Right lobe of liver (tissue), 6 donors: Measurements from ENCODE around the gene ATF2. TPM values are rescaled to one million over a fixed set of nuclear protein-coding genes. Genes with fewer than 3 reads are reported as not detected.

Experiments
- ATAC-seq, 4 donors: fragments of 200-7000 bp; cut with Tn5 transposase; one replicate each; pipeline ENCODE4 v1.9.1; 2020; ENCODE audit warnings: mild to moderate bottlenecking in 4 of 4, moderate library complexity in 4 of 4
- DNase-seq, 3 donors: peaks; one replicate each; pipeline ENCODE4 v3.0.0-alpha.2; 2020
- H3K27ac ChIP-seq, 3 donors: fragments of 200-600 bp; one replicate each; pipeline ENCODE4 v1.8.0; 2022
- H3K27me3 ChIP-seq, 2 donors: fragments of 200-600 bp; one replicate each; pipeline ENCODE4 v1.8.0; 2022
- H3K36me3 ChIP-seq, 4 donors: fragments of 200-600 bp; sonication (generic) in 1 of 4; one replicate each; pipeline versions ENCODE4 v1.5.1 to v1.8.0; 2017 to 2022; ENCODE audit warnings: control low read depth in 1 of 4
- H3K4me1 ChIP-seq, 4 donors: fragments of 200-600 bp; sonication (generic) in 1 of 4; one replicate each; pipeline versions ENCODE4 v1.5.1 to v1.8.0; 2017 to 2022; ENCODE audit warnings: control low read depth in 1 of 4
- H3K4me3 ChIP-seq, 3 donors: fragments of 200-600 bp; one replicate each; pipeline ENCODE4 v1.8.0; 2022
- H3K9me3 ChIP-seq, 4 donors: fragments of 200-600 bp; sonication (generic) in 1 of 4; one replicate each; pipeline versions ENCODE4 v1.5.1 to v1.8.0; 2017 to 2022; ENCODE audit warnings: control low read depth in 1 of 4
- POLR2A ChIP-seq: fragments of 450-650 bp; IDR thresholded peaks from one replicate; pipeline ENCODE4 v1.6.1; 2017; ENCODE audit warnings: antibody characterized with exemption, mild to moderate bottlenecking
- whole genome bisulfite sequencing: methylation state at CpG from one replicate; pipeline ENCODE4 v1.1.6; 2018; ENCODE audit warnings: low coverage, low lambda C conversion rate; ENCODE audit not compliant: insufficient coverage; ENCODE audit errors: missing lambda C conversion rate; 5-methylcytosine and 5-hydroxymethylcytosine counted together
- intact Hi-C, 2 donors: fragments of 100-400 bp; cut with DNase I; formaldehyde crosslinking; loops; one replicate each; pipeline versions ENCODE4 v1.11.2 to v1.14.1; 2022
- long read RNA-seq: library from polyadenylated mRNA; unstranded; transcript quantifications from one replicate; pipeline ENCODE4 v2.0.0, GENCODE V29; 2019
- total RNA-seq, 6 experiments: library from RNA; depleted of rRNA in 2 of 6; stranded (reverse); fragments of >200 nt in 2 of 6; fragmentation: NEBNext Ultra II Directional in 3 of 6; extraction: Animal tissue kit (Norgen Biotek cat#: 25700) in 3 of 6; gene quantifications; one replicate each; pipeline versions ENCODE4 v1.1.0 to v1.2.4, GENCODE V29; 2016 to 2023
- TF ChIP-seq, protein P1 (sequence below), 4 donors: fragments of 200-600 bp in 3 of 4; fragments of 450-650 bp in 1 of 4; IDR thresholded peaks; one replicate each; pipeline versions ENCODE4 v1.5.1 to v1.8.0; 2016 to 2022; ENCODE audit warnings: antibody characterized with exemption in 4 of 4, mild to moderate bottlenecking in 2 of 4
- donor health status: DM: no; HTN: yes; CAD: no.
- donor health status: DM: no; HTN: no; CAD: no.
- donor health status: DM: no; HTN: no; CAD: no.
- donor health status: DM: no; HTN: yes; CAD: no.
- donor health status: DM: no; HTN: yes; CAD: no.

The ATF2 gene, protein sequence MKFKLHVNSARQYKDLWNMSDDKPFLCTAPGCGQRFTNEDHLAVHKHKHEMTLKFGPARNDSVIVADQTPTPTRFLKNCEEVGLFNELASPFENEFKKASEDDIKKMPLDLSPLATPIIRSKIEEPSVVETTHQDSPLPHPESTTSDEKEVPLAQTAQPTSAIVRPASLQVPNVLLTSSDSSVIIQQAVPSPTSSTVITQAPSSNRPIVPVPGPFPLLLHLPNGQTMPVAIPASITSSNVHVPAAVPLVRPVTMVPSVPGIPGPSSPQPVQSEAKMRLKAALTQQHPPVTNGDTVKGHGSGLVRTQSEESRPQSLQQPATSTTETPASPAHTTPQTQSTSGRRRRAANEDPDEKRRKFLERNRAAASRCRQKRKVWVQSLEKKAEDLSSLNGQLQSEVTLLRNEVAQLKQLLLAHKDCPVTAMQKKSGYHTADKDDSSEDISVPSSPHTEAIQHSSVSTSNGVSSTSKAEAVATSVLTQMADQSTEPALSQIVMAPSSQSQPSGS
- total RNA-seq = 10 to 100 TPM; 24.0 to 36.3 (median 27.4) TPM
- long read RNA-seq, partial matches to known transcripts = 2 of 4 reads
- long read RNA-seq, other reads (novel, unspliced or antisense) = 2 of 4 reads

DNA sequence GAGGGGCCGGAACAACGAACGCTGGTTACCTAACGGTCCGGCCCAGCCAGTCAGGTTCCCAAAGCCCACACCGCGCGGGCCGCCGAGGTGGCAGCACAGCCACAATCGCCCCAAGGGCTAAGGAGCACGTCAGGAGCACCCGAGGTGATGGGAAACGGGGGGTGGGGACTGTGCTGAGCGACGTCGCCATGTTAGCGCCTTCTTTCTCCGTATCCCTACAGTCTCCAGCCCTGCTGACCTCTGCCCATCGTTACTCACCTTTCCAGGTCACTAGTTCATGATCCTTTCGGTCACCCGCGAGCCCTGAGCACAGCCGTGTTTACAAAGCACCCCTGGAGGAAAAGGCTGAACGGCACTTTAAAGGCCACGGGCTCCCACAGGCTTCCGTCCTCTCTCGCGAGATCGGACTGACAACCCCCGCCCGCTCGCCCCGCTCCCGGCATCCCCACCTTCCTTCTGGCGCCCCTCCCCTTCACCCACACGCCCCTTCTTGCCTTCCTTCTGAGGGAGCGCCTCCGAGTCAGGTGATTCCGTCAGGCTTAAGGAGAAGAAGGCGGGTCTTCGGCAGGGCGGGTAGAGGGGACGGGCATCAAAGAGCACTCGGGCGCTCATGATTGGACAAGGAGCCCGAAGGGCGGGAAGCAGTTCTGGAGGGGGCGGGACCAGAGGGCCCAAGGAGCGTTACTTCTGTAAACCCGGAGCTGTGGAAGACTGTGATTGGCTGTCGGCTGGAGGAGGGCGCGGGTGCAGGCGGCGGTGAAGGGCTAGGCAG, at the start of gene ATF2:
Gene ATF2, minus strand, starts transcription at position 412 of the 772 bp plus-strand sequence. CDS start 31,760 bp downstream, outside the sequence.
- H3K9me3 ChIP-seq = no peaks in the 10 kb centered on the region
- no peaks in the 10 kb centered on the region for H3K36me3 ChIP-seq
- under 1% methylated on average over 35 of the region's 56 CpGs for WGBS
- intact Hi-C loops = no loop called here
- peaks cover 0 to 19% (median 0%) of the 10 kb centered on the region in 4 donors for H3K4me1 ChIP-seq
- H3K27ac ChIP-seq = peak within 1 kb of the TSS; percentile 90 to 97 (median 92)
- peak; percentile 98 to 99 (median 99) for DNase-seq
- H3K4me3 ChIP-seq = peak within 1 kb of the TSS; percentile 78 to 94 (median 92)
- ATAC-seq = peak; percentile 93 to 97 (median 94)
- no peaks in the 10 kb centered on the region for H3K27me3 ChIP-seq
- TF ChIP-seq, protein P1, sequence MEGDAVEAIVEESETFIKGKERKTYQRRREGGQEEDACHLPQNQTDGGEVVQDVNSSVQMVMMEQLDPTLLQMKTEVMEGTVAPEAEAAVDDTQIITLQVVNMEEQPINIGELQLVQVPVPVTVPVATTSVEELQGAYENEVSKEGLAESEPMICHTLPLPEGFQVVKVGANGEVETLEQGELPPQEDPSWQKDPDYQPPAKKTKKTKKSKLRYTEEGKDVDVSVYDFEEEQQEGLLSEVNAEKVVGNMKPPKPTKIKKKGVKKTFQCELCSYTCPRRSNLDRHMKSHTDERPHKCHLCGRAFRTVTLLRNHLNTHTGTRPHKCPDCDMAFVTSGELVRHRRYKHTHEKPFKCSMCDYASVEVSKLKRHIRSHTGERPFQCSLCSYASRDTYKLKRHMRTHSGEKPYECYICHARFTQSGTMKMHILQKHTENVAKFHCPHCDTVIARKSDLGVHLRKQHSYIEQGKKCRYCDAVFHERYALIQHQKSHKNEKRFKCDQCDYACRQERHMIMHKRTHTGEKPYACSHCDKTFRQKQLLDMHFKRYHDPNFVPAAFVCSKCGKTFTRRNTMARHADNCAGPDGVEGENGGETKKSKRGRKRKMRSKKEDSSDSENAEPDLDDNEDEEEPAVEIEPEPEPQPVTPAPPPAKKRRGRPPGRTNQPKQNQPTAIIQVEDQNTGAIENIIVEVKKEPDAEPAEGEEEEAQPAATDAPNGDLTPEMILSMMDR (IDR thresholded peaks at IDR 0.05) = no peak
- peak; percentile 58 for TF ChIP-seq POLR2A

DNA sequence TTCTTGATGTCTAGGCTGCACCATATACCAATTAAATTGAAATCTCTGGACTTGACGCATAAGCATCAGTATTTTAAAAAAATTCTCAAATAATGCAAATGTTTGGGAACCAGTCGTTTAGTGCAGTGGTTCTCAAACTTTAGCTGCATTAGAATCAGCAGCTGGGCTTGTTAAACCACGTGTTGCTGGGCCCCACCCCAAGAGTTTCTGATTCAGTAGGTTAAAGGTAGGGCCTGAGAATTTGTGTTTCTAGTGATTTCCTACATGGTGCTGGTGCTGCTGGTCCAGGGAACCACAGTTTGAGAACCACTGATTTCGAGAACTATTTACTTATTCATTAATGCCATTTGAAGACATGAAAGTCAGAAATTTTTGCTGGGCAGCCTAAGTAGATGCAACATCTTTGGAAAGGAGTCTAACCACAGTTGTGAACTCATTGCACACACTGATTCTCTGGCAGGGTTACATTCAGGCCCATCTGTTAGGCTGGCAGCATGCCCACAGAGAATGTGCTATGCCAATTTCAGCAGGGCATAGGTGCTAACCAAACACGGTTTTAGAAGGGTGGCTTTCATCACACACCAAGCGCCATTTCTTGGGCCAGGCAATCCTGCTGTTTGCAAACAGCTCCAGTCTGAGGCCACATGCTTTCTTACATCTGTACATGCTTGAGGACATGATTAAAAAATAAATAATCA, 39.9 kb upstream of the ATF2 start:
- H3K27me3 ChIP-seq = peaks cover 0 to 7% of the 10 kb centered on the region in 2 donors
- no peak overlapping the region for H3K4me3 ChIP-seq
- no peaks in the 10 kb centered on the region for H3K4me1 ChIP-seq
- H3K36me3 ChIP-seq = no peaks in the 10 kb centered on the region
- no peak for TF ChIP-seq POLR2A
- TF ChIP-seq, protein P1 (IDR thresholded peaks at IDR 0.05) = no peak
- no peaks in the 10 kb centered on the region for H3K9me3 ChIP-seq
- 69% methylated on average over 6 of the region's 6 CpGs for WGBS
- peak in 2 of 4 donors; percentile 18 to 49 for ATAC-seq
- DNase-seq = peak in 2 of 3 donors; percentile 24 to 49
- H3K27ac ChIP-seq = no peak overlapping the region
- intact Hi-C loops = no loop called here

DNA sequence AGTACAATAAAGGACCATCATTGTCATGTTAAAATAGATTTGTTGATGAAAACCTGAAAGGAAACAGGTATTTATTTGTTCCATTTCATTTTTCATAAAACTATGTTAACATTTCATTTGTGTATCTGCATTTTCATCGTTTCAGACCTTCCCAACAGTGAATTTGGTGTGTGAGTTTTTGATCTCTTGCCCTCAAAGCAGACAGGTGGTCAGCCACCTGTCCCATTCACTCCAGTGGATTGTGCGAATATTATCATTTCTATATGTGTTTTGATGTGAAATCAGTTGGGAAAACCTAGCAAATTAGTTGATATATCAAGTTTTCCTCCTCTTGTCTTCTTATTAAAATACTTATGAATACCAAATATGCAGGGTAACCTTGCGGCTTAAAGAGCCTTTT, 38.9 kb upstream of the ATF2 start:
- no peak for ATAC-seq
- intact Hi-C loops = no loop called here

More for the DNA sequence above, 38.9 kb upstream of the ATF2 start:
- 60% methylated on average over 3 of the region's 3 CpGs for WGBS
- H3K4me1 ChIP-seq = no peaks in the 10 kb centered on the region
- no peak overlapping the region for H3K4me3 ChIP-seq
- no peaks in the 10 kb centered on the region for H3K36me3 ChIP-seq
- TF ChIP-seq, protein P1 (IDR thresholded peaks at IDR 0.05) = no peak
- TF ChIP-seq POLR2A = no peak
- peaks cover 0 to 7% of the 10 kb centered on the region in 2 donors for H3K27me3 ChIP-seq
- no peak overlapping the region for H3K27ac ChIP-seq
- DNase-seq = no peak
- no peaks in the 10 kb centered on the region for H3K9me3 ChIP-seq
